HG02852 (cell line): Measurements from ENCODE around the gene MYO9B.

Experiments
- ATAC-seq: cut with Tn5 transposase; IDR thresholded peaks from one replicate; pipeline ENCODE4 v1.9.1; 2021; ENCODE audit warnings: mild to moderate bottlenecking, moderate library complexity; ENCODE audit not compliant: unreplicated experiment

MYO9B gene

DNA sequence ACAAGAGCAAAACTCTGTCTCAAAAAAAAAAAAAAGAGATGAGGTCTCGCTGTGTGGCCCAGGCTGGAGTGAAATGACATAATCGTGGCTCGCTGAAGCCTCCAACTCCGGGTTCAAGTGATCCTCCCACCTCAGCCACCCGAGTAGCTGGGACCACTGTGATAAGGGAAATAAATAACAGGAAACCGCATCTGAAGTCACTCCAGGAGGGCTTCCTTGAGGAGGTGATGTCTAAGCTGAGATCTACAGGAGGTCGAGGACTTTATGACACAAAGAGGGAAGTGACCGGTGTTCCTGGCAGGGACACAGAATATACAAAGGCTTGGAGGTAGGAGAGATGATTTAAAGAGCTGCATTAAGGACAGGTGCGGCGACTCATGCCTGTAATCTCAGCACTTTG lies 179.1 kb downstream of the MYO9B start:
- no peak for ATAC-seq

GRCh38 chr19:17255150-17255621 lies 179.6 kb downstream of the MYO9B start:
- no peak for ATAC-seq

DNA sequence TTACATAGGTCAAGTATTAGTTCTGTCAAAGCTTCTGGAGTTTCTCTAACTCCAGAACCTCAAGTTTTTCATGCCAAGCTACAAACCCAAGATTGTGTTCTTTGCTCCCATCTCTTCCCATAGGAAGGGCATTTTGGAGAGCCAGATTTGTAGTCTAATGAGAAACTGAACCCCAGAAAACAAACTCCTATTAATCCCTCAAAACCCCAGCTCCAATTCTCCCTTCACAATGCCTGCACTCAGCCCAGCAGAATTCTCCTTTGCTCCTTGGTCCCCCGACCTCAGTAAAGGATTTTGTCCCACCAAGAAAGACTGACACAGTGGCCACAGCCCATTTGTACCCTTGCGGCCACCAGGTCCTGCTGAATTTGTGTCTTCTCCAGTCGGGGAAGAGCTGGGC lies 180.6 kb downstream of the MYO9B start:
- no peak for ATAC-seq

- no peak for ATAC-seq
Observed at GRCh38 chr19:17259118-17259780, 183.7 kb downstream of the MYO9B start.

DNA sequence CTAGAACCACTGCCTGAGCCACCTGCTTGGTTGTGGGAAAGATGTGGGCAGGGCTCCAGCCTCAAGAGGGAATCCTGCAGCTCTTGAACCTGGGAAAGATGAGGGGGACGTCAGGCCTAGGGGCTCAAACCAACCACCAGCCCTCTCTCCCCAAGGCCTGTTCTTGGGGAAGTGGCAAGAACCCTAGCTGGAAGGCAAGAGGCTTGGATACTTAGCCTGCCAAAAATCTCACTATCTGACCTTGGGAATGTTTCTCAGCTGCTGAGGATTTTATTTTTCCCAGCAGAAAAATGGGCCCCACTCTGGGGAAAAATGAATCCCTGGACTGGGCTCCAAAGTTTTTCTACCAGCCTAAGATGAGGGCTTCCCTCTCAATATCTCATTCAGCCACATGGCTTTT lies 184.4 kb downstream of the MYO9B start:
- no peak for ATAC-seq

GRCh38 chr19:17260842-17261325 lies 185.3 kb downstream of the MYO9B start:
- ATAC-seq, result peak; percentile 78

DNA sequence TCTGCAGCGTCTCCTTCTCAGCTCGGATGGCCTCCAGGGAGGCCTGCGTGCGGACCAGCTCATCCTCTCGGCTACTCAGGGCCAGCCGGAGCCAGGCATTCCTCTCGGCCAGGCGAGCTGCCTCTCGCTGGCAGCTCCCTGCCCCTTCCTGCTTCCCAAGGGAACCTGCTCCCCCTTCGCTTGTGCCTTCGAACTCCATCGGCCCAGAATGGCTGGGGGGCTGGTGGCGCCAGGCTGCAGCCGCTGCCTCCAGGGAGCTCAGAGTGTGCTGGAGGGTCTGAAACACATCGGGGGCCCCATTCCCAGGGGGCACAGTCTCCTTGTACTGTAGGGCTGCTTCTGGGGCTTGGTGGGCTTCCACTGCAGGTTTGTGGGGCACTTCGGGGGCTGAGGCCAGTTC lies 187.0 kb downstream of the MYO9B start:
- ATAC-seq, result no peak
